ENCODE results near the gene KDM2A. TPM values are rescaled to one million over a fixed set of nuclear protein-coding genes. Genes with fewer than 3 reads are reported as not detected.

KDM2A gene
- total and polyA plus RNA-seq, 2 of the 13 experiments (the other 11 are each of a cell fraction or from before 2014, with no cell fraction given): 31.3 to 31.4 TPM

- no peak overlapping the region for H2AFZ ChIP-seq (ENCODE audit: low read length)
- H4K20me1 ChIP-seq (ENCODE audit: insufficient read depth, low read length): no peaks in the 10 kb centered on the region
- peaks cover 39 to 70% of the 10 kb centered on the region in 2 experiments; a peak in 4 of 5 replicates for H3K36me3 ChIP-seq (replicated peaks in 1 of 2; ENCODE audit: control insufficient read depth in 1 of 2, insufficient read depth in 2 of 2, low read length in 2 of 2)
- H3K79me2 ChIP-seq (ENCODE audit: insufficient read depth, low read length): no peaks in the 10 kb centered on the region
- no peak overlapping the region for H3K27ac ChIP-seq (ENCODE audit: extremely low read length, insufficient read depth, low read length)
- in situ Hi-C loops (cut with HindIII; ENCODE audit: extremely low pct_ligation_motif_present, low pct_unique_long_range_greater_than_20kb) (no loop called here), intact Hi-C loops (cut with micrococcal nuclease; ENCODE audit: unreplicated experiment) (no loop called here)
- H3K4me1 ChIP-seq (ENCODE audit: insufficient read depth, low read length): peaks cover 18% of the 10 kb centered on the region
- CTCF ChIA-PET (ENCODE audit: low intra/inter-chr PET ratio, low total read pairs): no interaction called here
- H3K4me3 ChIP-seq (replicated peaks in 1 of 3; ENCODE audit: insufficient read depth in 1 of 3, low read depth in 2 of 3, low read length in 3 of 3): no peak overlapping the region
- DNase-seq (ENCODE audit: low spot score) (no peak), ATAC-seq (no peak), FAIRE-seq (no peak)
- POLR2A ChIA-PET: no interaction called here
- WGBS (ENCODE audit: low lambda C conversion rate): 97% methylated on average over 10 of the region's 13 CpGs
- no peaks in the 10 kb centered on the region for H3K9me3 ChIP-seq (ENCODE audit: low read length)
- no TSS peak for BruUV-seq (replicated peaks)
- H3K9ac ChIP-seq (ENCODE audit: insufficient read depth, low read depth, low read length): no peak overlapping the region
- H3K4me2 ChIP-seq (ENCODE audit: low read depth, low read length): no peak overlapping the region
- no peaks in the 10 kb centered on the region for H3K27me3 ChIP-seq (ENCODE audit: control insufficient read depth in 1 of 2, insufficient read depth in 2 of 2, low read length in 2 of 2)
- no peak for TF ChIP-seq ZNF562 (CRISPR knock-in tag; IDR thresholded peaks at IDR 0.05; ENCODE audit: borderline replicate concordance)
- TF ChIP-seq BHLHE40 (IDR thresholded peaks at IDR 0.05; ENCODE audit: low read length): no peak
- TF ChIP-seq ZC3H13 (CRISPR knock-in tag; IDR thresholded peaks at IDR 0.05): no peak
- TF ChIP-seq RFXAP (CRISPR knock-in tag; IDR thresholded peaks at IDR 0.05; ENCODE audit: borderline replicate concordance): no peak
- TF ChIP-seq ZBTB3 (CRISPR knock-in tag; IDR thresholded peaks at IDR 0.05; ENCODE audit: borderline replicate concordance, low read depth): no peak
- TF ChIP-seq KIAA2018 (CRISPR knock-in tag; IDR thresholded peaks at IDR 0.05; ENCODE audit: borderline replicate concordance): no peak
- TF ChIP-seq CREBL2 (CRISPR knock-in tag; IDR thresholded peaks at IDR 0.05; ENCODE audit: borderline replicate concordance): no peak
- no peak for TF ChIP-seq ZNF720 (CRISPR knock-in tag; IDR thresholded peaks at IDR 0.05)
- no peak for TF ChIP-seq CHD2 (IDR thresholded peaks at IDR 0.05; ENCODE audit: low read depth, low read length)
- no peak for TF ChIP-seq HNF1B (CRISPR knock-in tag; IDR thresholded peaks at IDR 0.05)
- no peak for TF ChIP-seq ZNF597 (CRISPR knock-in tag; IDR thresholded peaks at IDR 0.05)
- TF ChIP-seq TIGD3 (CRISPR knock-in tag; IDR thresholded peaks at IDR 0.05; ENCODE audit: borderline replicate concordance): no peak
Observed at GRCh38 chr11:67283481-67283963, 164.5 kb downstream of the KDM2A start.
